H9 (cell line): ENCODE measurements around the gene TM9SF1. TPM values are rescaled to one million over a fixed set of nuclear protein-coding genes. Genes with fewer than 3 reads are reported as not detected.
A peak's percentile ranks its signal among the peaks of the same experiment; 100 is the strongest.

Source experiments
- DNase-seq: peaks from one replicate; pipeline ENCODE4 v3.0.0-alpha.2; 2017
- H2AFZ ChIP-seq: one replicate; pipeline ENCODE4 v1.6.1; 2013; ENCODE audit warnings: mild to moderate bottlenecking, low read length, control low read depth, moderate library complexity
- H2AK5ac ChIP-seq: 2 replicates; pipeline ENCODE4 v1.6.1; 2013; ENCODE audit warnings: low read length, control low read depth, mixed read lengths; ENCODE audit not compliant: insufficient read length
- H2BK120ac ChIP-seq: one replicate; pipeline ENCODE4 v1.6.1; 2013; ENCODE audit warnings: low read depth, mild to moderate bottlenecking, low read length, control low read depth, inconsistent platforms; ENCODE audit not compliant: poor library complexity, severe bottlenecking
- H2BK12ac ChIP-seq: 2 replicates; pipeline ENCODE4 v1.6.1; 2013; ENCODE audit warnings: low read length, control low read depth, mixed read lengths, low read depth; ENCODE audit not compliant: insufficient read length
- H2BK15ac ChIP-seq: 2 replicates; pipeline ENCODE4 v1.6.1; 2013; ENCODE audit warnings: low read depth, low read length, control low read depth
- H2BK20ac ChIP-seq: one replicate; pipeline ENCODE4 v1.6.1; 2013; ENCODE audit warnings: low read depth, mild to moderate bottlenecking, low read length, control low read depth, inconsistent platforms; ENCODE audit not compliant: poor library complexity, severe bottlenecking
- H2BK5ac ChIP-seq: 2 replicates; pipeline ENCODE4 v1.6.1; 2013; ENCODE audit warnings: low read length, control low read depth, mixed read lengths; ENCODE audit not compliant: insufficient read length
- H3K14ac ChIP-seq: 2 replicates; pipeline ENCODE4 v1.6.1; 2013; ENCODE audit warnings: low read length, control low read depth; ENCODE audit not compliant: insufficient read depth
- H3K18ac ChIP-seq: 2 replicates; pipeline ENCODE4 v1.6.1; 2013; ENCODE audit warnings: low read depth, mild to moderate bottlenecking, mixed read lengths, low read length, control low read depth; ENCODE audit not compliant: insufficient read length
- H3K23ac ChIP-seq: 2 replicates; pipeline ENCODE4 v1.6.1; 2013; ENCODE audit warnings: low read length, control low read depth, mixed read lengths, low read depth; ENCODE audit not compliant: insufficient read length
- H3K23me2 ChIP-seq: 2 replicates; pipeline ENCODE4 v1.6.1; 2013; ENCODE audit warnings: low read depth, mild to moderate bottlenecking, mixed read lengths, low read length, control low read depth; ENCODE audit not compliant: insufficient read length, poor library complexity, severe bottlenecking
- H3K27ac ChIP-seq: 2 replicates; pipeline ENCODE4 v1.5.1; 2013; ENCODE audit warnings: low read length, control low read depth, mixed read lengths, low read depth; ENCODE audit not compliant: insufficient read length
- H3K27me3 ChIP-seq: 2 replicates; pipeline ENCODE4 v1.6.1; 2013; ENCODE audit warnings: low read length, control low read depth, inconsistent platforms; ENCODE audit not compliant: insufficient read depth
- H3K4ac ChIP-seq: 2 replicates; pipeline ENCODE4 v1.6.1; 2013; ENCODE audit warnings: low read depth, mild to moderate bottlenecking, control low read depth, inconsistent platforms, low read length, moderate library complexity
- H3K4me1 ChIP-seq: 2 replicates; pipeline ENCODE4 v1.6.1; 2013; ENCODE audit warnings: low read length, control low read depth, inconsistent platforms; ENCODE audit not compliant: insufficient read depth
- H3K4me2 ChIP-seq: 2 replicates; pipeline ENCODE4 v1.6.1; 2013; ENCODE audit warnings: low read length, control low read depth, mixed read lengths; ENCODE audit not compliant: insufficient read length, insufficient read depth
- H3K56ac ChIP-seq: 2 replicates; pipeline ENCODE4 v1.6.1; 2013; ENCODE audit warnings: low read depth, mild to moderate bottlenecking, mixed read lengths, low read length, control low read depth; ENCODE audit not compliant: insufficient read length
- H3K79me1 ChIP-seq: 2 replicates; pipeline ENCODE4 v1.6.1; 2013; ENCODE audit warnings: low read depth, mild to moderate bottlenecking, moderate library complexity, low read length, control low read depth, inconsistent platforms; ENCODE audit not compliant: insufficient read depth, poor library complexity, severe bottlenecking
- H3K79me2 ChIP-seq: 2 replicates; pipeline ENCODE4 v1.6.1; 2013; ENCODE audit warnings: low read length, control low read depth, inconsistent platforms; ENCODE audit not compliant: insufficient read depth
- H3K9ac ChIP-seq: 2 replicates; pipeline ENCODE4 v1.6.1; 2013; ENCODE audit warnings: low read length, control low read depth, mixed read lengths; ENCODE audit not compliant: insufficient read length; ENCODE audit errors: extremely low read depth
- H3K9me3 ChIP-seq: one replicate; pipeline ENCODE4 v1.6.1; 2013; ENCODE audit warnings: low read depth, low read length, inconsistent platforms; ENCODE audit not compliant: control insufficient read depth
- H3T11ph ChIP-seq: one replicate; pipeline ENCODE4 v1.6.1; 2013; ENCODE audit warnings: mild to moderate bottlenecking, low read length, control low read depth, inconsistent platforms
- H4K20me1 ChIP-seq: one replicate; pipeline ENCODE4 v1.6.1; 2013; ENCODE audit not compliant: control insufficient read depth, insufficient read length, insufficient read depth
- H4K5ac ChIP-seq: 2 replicates; pipeline ENCODE4 v1.6.1; 2013; ENCODE audit warnings: low read depth, mild to moderate bottlenecking, mixed read lengths, low read length, control low read depth; ENCODE audit not compliant: insufficient read length
- H4K8ac ChIP-seq: replicated peaks from 2 replicates; pipeline ENCODE4 v1.6.1; 2013; ENCODE audit warnings: low read length, control low read depth, mixed read lengths, low read depth; ENCODE audit not compliant: insufficient read length
- H4K91ac ChIP-seq: 2 replicates; pipeline ENCODE4 v1.6.1; 2013; ENCODE audit warnings: low read depth, mild to moderate bottlenecking, moderate library complexity, mixed read lengths, low read length, control low read depth; ENCODE audit not compliant: insufficient read length
- H3K27ac Mint-ChIP-seq, 3 experiments: 2 replicates in 2 of 3; 3 replicates in 1 of 3; pipeline ENCODE4 v1.8.0; 2020 to 2021; ENCODE audit warnings: mixed read lengths in 3 of 3, mild to moderate bottlenecking in 1 of 3, moderate library complexity in 1 of 3
- H3K27me3 Mint-ChIP-seq: 2 replicates; pipeline ENCODE4 v1.8.0; 2021; ENCODE audit warnings: low read depth, mild to moderate bottlenecking, moderate library complexity, mixed read lengths
- H3K36me3 Mint-ChIP-seq, 3 experiments: 2 replicates in 2 of 3; 3 replicates in 1 of 3; pipeline ENCODE4 v1.8.0; 2020 to 2021; ENCODE audit warnings: low read depth in 3 of 3, mixed read lengths in 3 of 3; ENCODE audit not compliant: insufficient read depth in 1 of 3
- H3K4me1 Mint-ChIP-seq, 2 experiments: 2 replicates each; pipeline ENCODE4 v1.8.0; 2020; ENCODE audit warnings: mixed read lengths in 2 of 2
- H3K4me3 Mint-ChIP-seq, 2 experiments: 2 replicates in 1 of 2; 3 replicates in 1 of 2; pipeline ENCODE4 v1.8.0; 2020 to 2021; ENCODE audit warnings: mild to moderate bottlenecking in 2 of 2, mixed read lengths in 2 of 2, moderate library complexity in 1 of 2
- H3K9me3 Mint-ChIP-seq, 2 experiments: 2 replicates in 1 of 2; 3 replicates in 1 of 2; pipeline ENCODE4 v1.8.0; 2020; ENCODE audit warnings: mild to moderate bottlenecking in 2 of 2, mixed read lengths in 2 of 2, moderate library complexity in 1 of 2
- WGBS: extraction: QIAGEN DNeasy Blood & Tissue Kit; methylation state at CpG from one replicate; pipeline ENCODE4 v1.1.7; 2013; ENCODE audit warnings: missing lambda C conversion rate, low lambda C conversion rate, mixed read lengths; ENCODE audit not compliant: insufficient read length; ENCODE audit errors: extremely low coverage; 5-methylcytosine and 5-hydroxymethylcytosine counted together
- total RNA-seq: library from RNA; stranded (reverse); gene quantifications from 2 replicates; pipeline ENCODE4 v1.2.1, GENCODE V29; 2021
- TF ChIP-seq, protein P1 (sequence below): fragments of 200-600 bp; sonication (generic); conservative IDR thresholded peaks from 3 replicates; pipeline ENCODE4 v1.8.0; 2021; ENCODE audit warnings: antibody characterized with exemption, mild to moderate bottlenecking

Gene TM9SF1
- total RNA-seq, 1 experiment from 2014 or later, result 31.6 TPM

GRCh38 chr14:24147761-24148428 is 47.3 kb downstream of the TM9SF1 start:
- H3K27me3 ChIP-seq, result no peaks in the 10 kb centered on the region

More at GRCh38 chr14:24147761-24148428, 47.3 kb downstream of the TM9SF1 start:
- H4K91ac ChIP-seq, result no peak overlapping the region
- H3K23ac ChIP-seq, result no peak overlapping the region
- no peak overlapping the region for H3K4ac ChIP-seq
- peaks cover 23 to 67% (median 66%) of the 10 kb centered on the region in 3 experiments for H3K36me3 Mint-ChIP-seq
- no peak overlapping the region for H3K18ac ChIP-seq
- H3K23me2 ChIP-seq, result peaks cover 19% of the 10 kb centered on the region
- WGBS, result no CpG with 5 or more reads among the region's 29 CpGs
- no peaks in the 10 kb centered on the region for H3K9me3 Mint-ChIP-seq
- H3K56ac ChIP-seq, result no peak overlapping the region
- H4K8ac ChIP-seq, result no peak overlapping the region
- TF ChIP-seq, protein P1, sequence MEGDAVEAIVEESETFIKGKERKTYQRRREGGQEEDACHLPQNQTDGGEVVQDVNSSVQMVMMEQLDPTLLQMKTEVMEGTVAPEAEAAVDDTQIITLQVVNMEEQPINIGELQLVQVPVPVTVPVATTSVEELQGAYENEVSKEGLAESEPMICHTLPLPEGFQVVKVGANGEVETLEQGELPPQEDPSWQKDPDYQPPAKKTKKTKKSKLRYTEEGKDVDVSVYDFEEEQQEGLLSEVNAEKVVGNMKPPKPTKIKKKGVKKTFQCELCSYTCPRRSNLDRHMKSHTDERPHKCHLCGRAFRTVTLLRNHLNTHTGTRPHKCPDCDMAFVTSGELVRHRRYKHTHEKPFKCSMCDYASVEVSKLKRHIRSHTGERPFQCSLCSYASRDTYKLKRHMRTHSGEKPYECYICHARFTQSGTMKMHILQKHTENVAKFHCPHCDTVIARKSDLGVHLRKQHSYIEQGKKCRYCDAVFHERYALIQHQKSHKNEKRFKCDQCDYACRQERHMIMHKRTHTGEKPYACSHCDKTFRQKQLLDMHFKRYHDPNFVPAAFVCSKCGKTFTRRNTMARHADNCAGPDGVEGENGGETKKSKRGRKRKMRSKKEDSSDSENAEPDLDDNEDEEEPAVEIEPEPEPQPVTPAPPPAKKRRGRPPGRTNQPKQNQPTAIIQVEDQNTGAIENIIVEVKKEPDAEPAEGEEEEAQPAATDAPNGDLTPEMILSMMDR, result no peak
- H3K4me1 ChIP-seq, result no peaks in the 10 kb centered on the region
- no peak overlapping the region for H2BK5ac ChIP-seq
- H2AK5ac ChIP-seq, result no peak overlapping the region
- no peaks in the 10 kb centered on the region for H3K9me3 ChIP-seq
- H3K9ac ChIP-seq, result peak overlapping the region; percentile 79
- H3K27ac Mint-ChIP-seq, result peak overlapping the region in 1 of 3 experiments; percentile 87; a peak in 1 of 7 replicates
- no peaks in the 10 kb centered on the region for H4K20me1 ChIP-seq
- no peak for DNase-seq
- H4K5ac ChIP-seq, result no peak overlapping the region
- no peak overlapping the region for H2BK20ac ChIP-seq
- H3K4me2 ChIP-seq, result peak overlapping the region; percentile 78
- no peak overlapping the region for H3K27ac ChIP-seq
- H3K79me1 ChIP-seq, result peaks cover 4% of the 10 kb centered on the region
- H3K27me3 Mint-ChIP-seq, result no peaks in the 10 kb centered on the region
- peaks cover 21 to 24% of the 10 kb centered on the region in 2 experiments for H3K4me1 Mint-ChIP-seq
- H3T11ph ChIP-seq, result no peak overlapping the region
- H3K14ac ChIP-seq, result no peak overlapping the region; the same call in 1 of the 2 replicates
- H2AFZ ChIP-seq, result no peak overlapping the region
- H3K4me3 Mint-ChIP-seq, result peak overlapping the region; percentile 96 to 99
- peaks cover 8% of the 10 kb centered on the region; the same call in 1 of the 2 replicates for H3K79me2 ChIP-seq
- H2BK120ac ChIP-seq, result no peak overlapping the region
- no peak overlapping the region for H2BK15ac ChIP-seq
- H2BK12ac ChIP-seq, result no peak overlapping the region
